ENCODE data around the gene TMEM132C.
A peak's percentile ranks its signal among the peaks of the same experiment; 100 is the strongest.

Gene TMEM132C

GRCh38 chr12:128361400-128361995, 94.5 kb downstream of the TMEM132C start:
- H3K4me3 ChIP-seq (ENCODE audit: low read depth, low read length): no peak overlapping the region
- TF ChIP-seq, protein P1, sequence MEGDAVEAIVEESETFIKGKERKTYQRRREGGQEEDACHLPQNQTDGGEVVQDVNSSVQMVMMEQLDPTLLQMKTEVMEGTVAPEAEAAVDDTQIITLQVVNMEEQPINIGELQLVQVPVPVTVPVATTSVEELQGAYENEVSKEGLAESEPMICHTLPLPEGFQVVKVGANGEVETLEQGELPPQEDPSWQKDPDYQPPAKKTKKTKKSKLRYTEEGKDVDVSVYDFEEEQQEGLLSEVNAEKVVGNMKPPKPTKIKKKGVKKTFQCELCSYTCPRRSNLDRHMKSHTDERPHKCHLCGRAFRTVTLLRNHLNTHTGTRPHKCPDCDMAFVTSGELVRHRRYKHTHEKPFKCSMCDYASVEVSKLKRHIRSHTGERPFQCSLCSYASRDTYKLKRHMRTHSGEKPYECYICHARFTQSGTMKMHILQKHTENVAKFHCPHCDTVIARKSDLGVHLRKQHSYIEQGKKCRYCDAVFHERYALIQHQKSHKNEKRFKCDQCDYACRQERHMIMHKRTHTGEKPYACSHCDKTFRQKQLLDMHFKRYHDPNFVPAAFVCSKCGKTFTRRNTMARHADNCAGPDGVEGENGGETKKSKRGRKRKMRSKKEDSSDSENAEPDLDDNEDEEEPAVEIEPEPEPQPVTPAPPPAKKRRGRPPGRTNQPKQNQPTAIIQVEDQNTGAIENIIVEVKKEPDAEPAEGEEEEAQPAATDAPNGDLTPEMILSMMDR (conservative IDR thresholded peaks at IDR 0.05; ENCODE audit: low read depth, low read length): no peak
- DNase-seq (ENCODE audit: low read depth): no peak

DNA sequence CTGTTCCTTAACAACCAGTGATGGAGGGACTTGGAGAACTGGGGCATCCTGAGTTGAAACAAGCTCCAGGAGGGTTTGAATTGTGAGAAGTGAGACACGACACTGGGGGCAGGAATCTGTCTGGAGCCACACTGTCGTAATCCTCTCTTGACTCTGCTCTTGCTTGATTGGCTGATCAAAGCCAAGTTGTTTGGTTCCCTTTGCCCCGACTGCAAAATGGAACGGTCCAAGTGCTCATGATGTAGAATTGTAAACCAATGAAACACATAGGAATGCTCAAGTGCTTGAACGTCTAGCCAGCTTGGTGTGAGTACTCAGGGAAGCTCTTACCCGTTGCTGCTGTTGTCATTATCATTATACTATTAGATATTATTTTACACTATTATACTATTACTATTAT, 98.1 kb downstream of the TMEM132C start:
- no peak overlapping the region for H3K4me3 ChIP-seq (ENCODE audit: low read depth, low read length)
- DNase-seq (ENCODE audit: low read depth): no peak
- TF ChIP-seq, protein P1 (conservative IDR thresholded peaks at IDR 0.05; ENCODE audit: low read depth, low read length): no peak

- H3K4me3 ChIP-seq (ENCODE audit: low read depth, low read length): no peak overlapping the region
- DNase-seq (ENCODE audit: low read depth): peak; percentile 1
- TF ChIP-seq, protein P1 (conservative IDR thresholded peaks at IDR 0.05; ENCODE audit: low read depth, low read length): no peak
Observed at GRCh38 chr12:128365651-128366231, 98.8 kb downstream of the TMEM132C start.

DNA sequence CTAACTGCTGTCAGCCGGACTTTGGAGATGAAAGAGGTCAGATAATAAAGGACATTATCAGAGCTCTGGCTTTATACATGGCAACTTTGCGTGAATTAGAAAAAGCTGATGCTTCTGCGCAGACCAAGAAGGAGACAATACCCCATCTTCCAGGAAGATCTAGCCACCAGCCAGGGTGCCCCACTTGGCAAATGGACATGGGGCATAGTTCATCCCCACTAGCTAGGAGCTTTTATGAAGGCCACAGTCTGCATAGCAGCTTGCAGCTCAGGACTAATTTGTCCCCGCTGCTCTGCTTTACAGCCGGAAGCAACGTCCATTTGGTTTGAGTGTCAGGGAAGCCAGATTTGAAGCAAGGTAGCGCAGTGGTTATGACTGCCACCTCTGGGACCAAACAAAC, 101.0 kb downstream of the TMEM132C start:
- no peak for DNase-seq (ENCODE audit: low read depth)
- H3K4me3 ChIP-seq (ENCODE audit: low read depth, low read length): no peak overlapping the region
- TF ChIP-seq, protein P1 (conservative IDR thresholded peaks at IDR 0.05; ENCODE audit: low read depth, low read length): no peak

GRCh38 chr12:128381541-128381940, 114.6 kb downstream of the TMEM132C start:
- no peak overlapping the region for H3K4me3 ChIP-seq (ENCODE audit: low read depth, low read length)
- TF ChIP-seq, protein P1 (conservative IDR thresholded peaks at IDR 0.05; ENCODE audit: low read depth, low read length): no peak
- no peak for DNase-seq (ENCODE audit: low read depth)

DNA sequence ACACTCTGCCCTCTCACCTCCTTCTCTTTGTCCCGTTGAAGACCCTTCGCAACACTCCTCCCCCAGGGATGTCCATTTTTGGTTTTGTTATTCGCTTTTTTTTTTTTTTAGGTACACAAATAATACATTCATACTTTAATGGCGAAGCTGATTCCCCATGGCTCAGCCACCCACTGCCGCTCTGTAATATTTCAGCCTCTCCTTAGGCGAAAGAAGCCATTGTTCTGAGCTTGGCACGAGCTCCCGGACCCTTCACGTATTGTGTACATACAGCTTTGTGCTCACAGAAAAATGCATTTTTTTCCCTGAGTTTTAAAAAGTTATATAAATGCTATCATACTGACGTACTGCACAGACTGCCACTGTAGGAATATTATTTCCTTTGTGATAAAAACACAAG, 115.0 kb downstream of the TMEM132C start:
- TF ChIP-seq, protein P1 (conservative IDR thresholded peaks at IDR 0.05; ENCODE audit: low read depth, low read length): no peak
- DNase-seq (ENCODE audit: low read depth): no peak
- no peak overlapping the region for H3K4me3 ChIP-seq (ENCODE audit: low read depth, low read length)

DNA sequence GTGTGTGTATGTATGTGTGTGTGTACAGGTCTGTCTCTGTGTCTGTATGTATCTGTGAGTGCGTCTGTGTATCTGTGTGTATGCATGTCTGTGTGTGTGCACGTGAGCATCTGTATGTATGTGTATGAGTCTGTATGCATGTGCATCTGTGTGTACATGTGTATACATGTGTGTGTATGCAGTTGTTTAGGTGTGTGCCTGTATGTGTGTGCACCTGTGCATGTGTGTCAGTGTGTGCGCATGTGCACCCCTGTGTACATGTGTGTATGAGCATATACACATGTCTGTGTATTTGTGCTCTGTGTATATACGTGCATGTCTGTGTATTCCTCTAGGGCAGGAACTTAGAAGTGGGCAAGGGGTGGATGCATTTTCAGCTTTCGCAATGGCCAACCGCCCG, 116.0 kb downstream of the TMEM132C start:
- no peak for DNase-seq (ENCODE audit: low read depth)
- TF ChIP-seq, protein P1 (conservative IDR thresholded peaks at IDR 0.05; ENCODE audit: low read depth, low read length): no peak
- H3K4me3 ChIP-seq (ENCODE audit: low read depth, low read length): no peak overlapping the region
